ENCODE measurements around the gene FRMD5. TPM values are rescaled to one million over a fixed set of nuclear protein-coding genes. Genes with fewer than 3 reads are reported as not detected.
A peak's percentile ranks its signal among the peaks of the same experiment; 100 is the strongest.

Gene FRMD5
- total and polyA plus RNA-seq, 2 experiments from 2014 or later = 5.9 to 10.1 TPM

DNA sequence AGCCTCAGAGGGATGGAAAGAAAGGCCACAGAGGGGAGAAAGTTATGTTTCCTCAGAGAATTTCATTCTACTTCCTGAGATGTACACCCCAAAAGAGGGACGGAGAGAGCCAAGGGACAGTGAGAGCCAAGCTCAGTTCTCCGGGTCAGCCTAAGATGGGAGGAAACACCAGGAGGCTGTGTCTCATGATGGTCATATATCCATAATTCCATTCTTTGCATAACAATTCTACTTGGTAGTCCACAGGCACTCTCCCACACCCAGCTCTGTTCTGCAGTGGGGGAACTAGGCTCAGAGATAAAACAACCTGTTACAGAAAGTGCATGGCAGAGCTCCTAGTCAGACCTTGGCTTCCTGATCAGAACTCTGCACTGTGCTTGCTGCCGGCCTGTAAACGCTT lies 313.8 kb downstream of the FRMD5 start (continued):
- TF ChIP-seq, protein P1, sequence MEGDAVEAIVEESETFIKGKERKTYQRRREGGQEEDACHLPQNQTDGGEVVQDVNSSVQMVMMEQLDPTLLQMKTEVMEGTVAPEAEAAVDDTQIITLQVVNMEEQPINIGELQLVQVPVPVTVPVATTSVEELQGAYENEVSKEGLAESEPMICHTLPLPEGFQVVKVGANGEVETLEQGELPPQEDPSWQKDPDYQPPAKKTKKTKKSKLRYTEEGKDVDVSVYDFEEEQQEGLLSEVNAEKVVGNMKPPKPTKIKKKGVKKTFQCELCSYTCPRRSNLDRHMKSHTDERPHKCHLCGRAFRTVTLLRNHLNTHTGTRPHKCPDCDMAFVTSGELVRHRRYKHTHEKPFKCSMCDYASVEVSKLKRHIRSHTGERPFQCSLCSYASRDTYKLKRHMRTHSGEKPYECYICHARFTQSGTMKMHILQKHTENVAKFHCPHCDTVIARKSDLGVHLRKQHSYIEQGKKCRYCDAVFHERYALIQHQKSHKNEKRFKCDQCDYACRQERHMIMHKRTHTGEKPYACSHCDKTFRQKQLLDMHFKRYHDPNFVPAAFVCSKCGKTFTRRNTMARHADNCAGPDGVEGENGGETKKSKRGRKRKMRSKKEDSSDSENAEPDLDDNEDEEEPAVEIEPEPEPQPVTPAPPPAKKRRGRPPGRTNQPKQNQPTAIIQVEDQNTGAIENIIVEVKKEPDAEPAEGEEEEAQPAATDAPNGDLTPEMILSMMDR (conservative IDR thresholded peaks at IDR 0.05; ENCODE audit: low read depth in 2 of 2) = no peak
- TF ChIP-seq STAT1 (IDR thresholded peaks at IDR 0.05; ENCODE audit: unreplicated experiment) = no peak
- TF ChIP-seq CREB1 (CRISPR knock-in tag; IDR thresholded peaks at IDR 0.05; ENCODE audit: low read depth) = no peak
- TF ChIP-seq ZNF331 (CRISPR knock-in tag; IDR thresholded peaks at IDR 0.05; ENCODE audit: low read depth) = no peak
- no peak for TF ChIP-seq JUNB (IDR thresholded peaks at IDR 0.05; ENCODE audit: unreplicated experiment)
- TF ChIP-seq, protein P2, sequence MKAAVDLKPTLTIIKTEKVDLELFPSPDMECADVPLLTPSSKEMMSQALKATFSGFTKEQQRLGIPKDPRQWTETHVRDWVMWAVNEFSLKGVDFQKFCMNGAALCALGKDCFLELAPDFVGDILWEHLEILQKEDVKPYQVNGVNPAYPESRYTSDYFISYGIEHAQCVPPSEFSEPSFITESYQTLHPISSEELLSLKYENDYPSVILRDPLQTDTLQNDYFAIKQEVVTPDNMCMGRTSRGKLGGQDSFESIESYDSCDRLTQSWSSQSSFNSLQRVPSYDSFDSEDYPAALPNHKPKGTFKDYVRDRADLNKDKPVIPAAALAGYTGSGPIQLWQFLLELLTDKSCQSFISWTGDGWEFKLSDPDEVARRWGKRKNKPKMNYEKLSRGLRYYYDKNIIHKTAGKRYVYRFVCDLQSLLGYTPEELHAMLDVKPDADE (IDR thresholded peaks at IDR 0.05) = no peak
- no peak for TF ChIP-seq ZNF114 (CRISPR knock-in tag; IDR thresholded peaks at IDR 0.05)

DNA sequence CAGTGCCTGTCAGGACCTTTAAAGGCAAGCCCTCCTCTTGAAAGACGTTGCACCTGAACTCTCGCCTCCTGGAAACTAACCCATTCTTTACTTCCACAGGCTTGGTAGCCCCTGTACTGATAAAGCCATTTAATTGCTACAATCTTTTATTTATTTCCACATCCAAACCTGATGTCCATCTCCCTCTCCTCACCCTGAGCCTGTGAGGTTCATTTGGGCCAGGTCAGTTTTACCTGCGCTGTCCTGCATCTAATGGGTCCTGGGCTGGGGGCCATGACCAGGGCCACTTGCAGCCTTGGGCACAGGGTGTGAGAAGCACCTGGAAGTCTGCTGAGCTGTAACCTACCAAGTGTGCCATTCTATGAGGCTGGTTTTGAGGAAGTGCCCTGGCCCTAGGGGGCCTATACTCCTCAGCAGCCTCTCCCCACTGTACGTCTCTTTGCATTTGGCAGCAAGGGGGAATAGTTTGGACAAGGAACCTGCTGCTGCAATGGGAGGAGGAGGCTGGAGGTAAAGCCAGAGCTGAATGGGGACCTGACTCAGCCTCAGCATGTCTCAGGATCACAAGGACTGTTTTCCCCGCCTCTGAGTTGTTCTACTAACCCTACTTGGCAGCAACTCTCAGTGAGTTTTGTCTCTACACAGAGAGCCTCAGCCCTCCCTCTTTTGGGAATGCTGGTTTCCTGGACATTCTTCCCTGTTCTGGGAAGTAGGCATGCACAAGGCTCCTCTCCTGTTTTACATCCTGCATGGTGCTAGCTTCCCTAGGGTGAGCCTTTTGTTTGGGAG lies 314.5 kb downstream of the FRMD5 start:
- Histone ChIP-seq H3K36me3 (ENCODE audit: insufficient read depth) (no peaks in the 10 kb centered on the region; the same call in 1 of the 2 replicates), H2AFZ (no peak overlapping the region), H3F3A (replicated peaks; ENCODE audit: low read depth) (0 out of 2 replicates have a peak, but pooled peaks cover 3% of the 10 kb centered on the region), H3K79me2 (replicated peaks; ENCODE audit: insufficient read depth) (no peaks in the 10 kb centered on the region), H3K4me1 (ENCODE audit: insufficient read depth) (peaks cover 11% of the 10 kb centered on the region), H4K20me1 (replicated peaks; ENCODE audit: insufficient read depth) (no peaks in the 10 kb centered on the region), H3K4me3 (no peak overlapping the region), H3K9me2 (ENCODE audit: insufficient read depth) (no peaks in the 10 kb centered on the region), H3K4me2 (no peak overlapping the region), H3K27ac (ENCODE audit: low read depth) (peak overlapping the region; percentile 19; the same call in 1 of the 2 replicates), H3K27me3 (ENCODE audit: insufficient read depth) (no peaks in the 10 kb centered on the region)
- Mint-ChIP-seq H3K9me3 (no peaks in the 10 kb centered on the region), H3K4me3 (no peak overlapping the region), H3K36me3 (ENCODE audit: low read depth) (peaks cover 24% of the 10 kb centered on the region), H3K27me3 (ENCODE audit: insufficient read depth, low read depth, poor library complexity) (peaks cover 6% of the 10 kb centered on the region), H3K27ac (peak overlapping the region; percentile 39), H3K4me1 (peaks cover 17% of the 10 kb centered on the region)
- DNase-seq (ENCODE audit: low spot score) = peak; percentile 24
- ATAC-seq = peak; percentile 61
- TF ChIP-seq POLR2AphosphoS5 (IDR thresholded peaks at IDR 0.05; ENCODE audit: low read depth) (no peak), NANOG (IDR thresholded peaks at IDR 0.05; ENCODE audit: borderline replicate concordance) (no peak), ZNF331 (CRISPR knock-in tag; IDR thresholded peaks at IDR 0.05; ENCODE audit: low read depth) (no peak), JUNB (IDR thresholded peaks at IDR 0.05; ENCODE audit: unreplicated experiment) (no peak), EZH2phosphoT487 (IDR thresholded peaks at IDR 0.05; ENCODE audit: unreplicated experiment) (no peak)
- TF ChIP-seq, protein P3, sequence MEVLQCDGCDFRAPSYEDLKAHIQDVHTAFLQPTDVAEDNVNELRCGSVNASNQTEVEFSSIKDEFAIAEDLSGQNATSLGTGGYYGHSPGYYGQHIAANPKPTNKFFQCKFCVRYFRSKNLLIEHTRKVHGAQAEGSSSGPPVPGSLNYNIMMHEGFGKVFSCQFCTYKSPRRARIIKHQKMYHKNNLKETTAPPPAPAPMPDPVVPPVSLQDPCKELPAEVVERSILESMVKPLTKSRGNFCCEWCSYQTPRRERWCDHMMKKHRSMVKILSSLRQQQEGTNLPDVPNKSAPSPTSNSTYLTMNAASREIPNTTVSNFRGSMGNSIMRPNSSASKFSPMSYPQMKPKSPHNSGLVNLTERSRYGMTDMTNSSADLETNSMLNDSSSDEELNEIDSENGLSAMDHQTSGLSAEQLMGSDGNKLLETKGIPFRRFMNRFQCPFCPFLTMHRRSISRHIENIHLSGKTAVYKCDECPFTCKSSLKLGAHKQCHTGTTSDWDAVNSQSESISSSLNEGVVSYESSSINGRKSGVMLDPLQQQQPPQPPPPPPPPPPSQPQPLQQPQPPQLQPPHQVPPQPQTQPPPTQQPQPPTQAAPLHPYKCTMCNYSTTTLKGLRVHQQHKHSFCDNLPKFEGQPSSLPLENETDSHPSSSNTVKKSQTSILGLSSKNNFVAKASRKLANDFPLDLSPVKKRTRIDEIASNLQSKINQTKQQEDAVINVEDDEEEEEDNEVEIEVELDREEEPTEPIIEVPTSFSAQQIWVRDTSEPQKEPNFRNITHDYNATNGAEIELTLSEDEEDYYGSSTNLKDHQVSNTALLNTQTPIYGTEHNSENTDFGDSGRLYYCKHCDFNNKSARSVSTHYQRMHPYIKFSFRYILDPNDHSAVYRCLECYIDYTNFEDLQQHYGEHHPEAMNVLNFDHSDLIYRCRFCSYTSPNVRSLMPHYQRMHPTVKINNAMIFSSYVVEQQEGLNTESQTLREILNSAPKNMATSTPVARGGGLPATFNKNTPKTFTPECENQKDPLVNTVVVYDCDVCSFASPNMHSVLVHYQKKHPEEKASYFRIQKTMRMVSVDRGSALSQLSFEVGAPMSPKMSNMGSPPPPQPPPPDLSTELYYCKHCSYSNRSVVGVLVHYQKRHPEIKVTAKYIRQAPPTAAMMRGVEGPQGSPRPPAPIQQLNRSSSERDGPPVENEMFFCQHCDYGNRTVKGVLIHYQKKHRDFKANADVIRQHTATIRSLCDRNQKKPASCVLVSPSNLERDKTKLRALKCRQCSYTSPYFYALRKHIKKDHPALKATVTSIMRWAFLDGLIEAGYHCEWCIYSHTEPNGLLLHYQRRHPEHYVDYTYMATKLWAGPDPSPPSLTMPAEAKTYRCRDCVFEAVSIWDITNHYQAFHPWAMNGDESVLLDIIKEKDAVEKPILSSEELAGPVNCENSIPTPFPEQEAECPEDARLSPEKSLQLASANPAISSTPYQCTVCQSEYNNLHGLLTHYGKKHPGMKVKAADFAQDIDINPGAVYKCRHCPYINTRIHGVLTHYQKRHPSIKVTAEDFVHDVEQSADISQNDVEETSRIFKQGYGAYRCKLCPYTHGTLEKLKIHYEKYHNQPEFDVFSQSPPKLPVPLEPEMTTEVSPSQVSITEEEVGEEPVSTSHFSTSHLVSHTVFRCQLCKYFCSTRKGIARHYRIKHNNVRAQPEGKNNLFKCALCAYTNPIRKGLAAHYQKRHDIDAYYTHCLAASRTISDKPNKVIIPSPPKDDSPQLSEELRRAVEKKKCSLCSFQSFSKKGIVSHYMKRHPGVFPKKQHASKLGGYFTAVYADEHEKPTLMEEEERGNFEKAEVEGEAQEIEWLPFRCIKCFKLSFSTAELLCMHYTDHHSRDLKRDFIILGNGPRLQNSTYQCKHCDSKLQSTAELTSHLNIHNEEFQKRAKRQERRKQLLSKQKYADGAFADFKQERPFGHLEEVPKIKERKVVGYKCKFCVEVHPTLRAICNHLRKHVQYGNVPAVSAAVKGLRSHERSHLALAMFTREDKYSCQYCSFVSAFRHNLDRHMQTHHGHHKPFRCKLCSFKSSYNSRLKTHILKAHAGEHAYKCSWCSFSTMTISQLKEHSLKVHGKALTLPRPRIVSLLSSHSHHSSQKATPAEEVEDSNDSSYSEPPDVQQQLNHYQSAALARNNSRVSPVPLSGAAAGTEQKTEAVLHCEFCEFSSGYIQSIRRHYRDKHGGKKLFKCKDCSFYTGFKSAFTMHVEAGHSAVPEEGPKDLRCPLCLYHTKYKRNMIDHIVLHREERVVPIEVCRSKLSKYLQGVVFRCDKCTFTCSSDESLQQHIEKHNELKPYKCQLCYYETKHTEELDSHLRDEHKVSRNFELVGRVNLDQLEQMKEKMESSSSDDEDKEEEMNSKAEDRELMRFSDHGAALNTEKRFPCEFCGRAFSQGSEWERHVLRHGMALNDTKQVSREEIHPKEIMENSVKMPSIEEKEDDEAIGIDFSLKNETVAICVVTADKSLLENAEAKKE (CRISPR knock-in tag; IDR thresholded peaks at IDR 0.05) = no peak
- TF ChIP-seq, protein P1 (conservative IDR thresholded peaks at IDR 0.05; ENCODE audit: low read depth in 2 of 2) = no peak

All from GM23338 (cell line).